ENCODE data around the gene ROBO1.

Gene ROBO1

DNA sequence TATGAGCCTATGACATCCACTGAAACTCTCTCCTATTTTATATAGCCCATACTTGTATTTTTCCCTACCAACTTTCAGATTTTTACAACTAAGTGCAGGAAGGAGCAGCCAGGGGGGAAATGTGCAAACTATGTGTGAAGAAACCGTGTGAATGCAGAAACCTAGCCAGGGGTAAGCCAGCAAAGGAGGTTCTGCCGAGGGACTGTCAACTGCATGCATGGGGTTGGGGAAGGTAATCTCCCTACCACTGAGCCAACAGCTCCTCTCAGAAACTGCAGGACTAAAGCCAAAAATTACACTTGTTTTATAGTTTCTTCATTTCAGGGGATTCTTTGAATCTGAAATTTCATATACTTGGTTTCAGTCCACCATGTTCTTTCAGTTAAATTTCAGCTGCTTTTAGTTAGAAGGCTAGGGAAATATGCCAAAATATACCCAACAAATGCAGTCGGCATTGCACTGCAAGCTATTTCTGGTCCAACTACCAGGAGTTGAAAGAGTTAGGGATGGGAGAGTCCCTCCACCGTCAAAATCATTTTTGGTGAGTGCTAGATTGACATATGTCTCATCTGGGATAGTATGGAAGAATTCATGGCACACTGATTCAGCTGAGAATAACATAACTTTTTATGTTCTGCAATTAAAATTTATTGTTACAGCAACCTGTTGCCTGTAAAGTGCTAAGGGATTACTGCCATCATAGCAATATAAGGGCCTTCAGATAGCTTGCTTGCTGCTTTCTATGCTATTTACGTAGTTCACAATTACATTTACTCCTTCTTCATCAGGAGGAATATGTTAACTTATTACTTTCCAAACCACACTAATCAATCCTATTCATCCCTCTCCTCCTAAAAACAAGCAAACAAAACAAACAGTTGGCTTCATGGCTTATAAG is 904.2 kb downstream of the ROBO1 start:
- no peak for DNase-seq

GRCh38 chr3:78861156-78861555 is 906.6 kb downstream of the ROBO1 start:
- no peak for DNase-seq

- no peak for DNase-seq
These were observed 907.2 kb downstream of the ROBO1 start for GRCh38 chr3:78860567-78860966.

DNA sequence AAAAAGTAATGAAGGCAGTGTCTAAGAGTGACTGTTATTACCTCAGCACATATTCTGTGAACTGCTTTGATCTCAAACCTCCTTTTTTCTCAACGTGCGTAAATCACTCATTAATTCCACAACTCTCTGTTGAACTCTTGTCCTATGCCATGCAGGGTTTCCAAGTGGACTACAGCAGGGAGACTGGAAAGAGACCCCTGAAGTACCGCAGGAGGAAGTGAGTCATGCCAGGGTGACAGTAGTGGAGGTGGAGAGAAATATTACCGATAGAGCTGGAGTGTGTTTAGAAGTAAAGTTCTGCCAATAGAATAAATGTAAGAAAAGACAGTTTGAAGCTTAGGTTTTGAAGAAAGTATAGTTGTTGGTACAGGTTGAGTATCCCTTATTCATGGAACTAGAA is 908.9 kb downstream of the ROBO1 start:
- no peak for DNase-seq

- no peak for DNase-seq
These were observed 909.6 kb downstream of the ROBO1 start for GRCh38 chr3:78858174-78858573.

DNA sequence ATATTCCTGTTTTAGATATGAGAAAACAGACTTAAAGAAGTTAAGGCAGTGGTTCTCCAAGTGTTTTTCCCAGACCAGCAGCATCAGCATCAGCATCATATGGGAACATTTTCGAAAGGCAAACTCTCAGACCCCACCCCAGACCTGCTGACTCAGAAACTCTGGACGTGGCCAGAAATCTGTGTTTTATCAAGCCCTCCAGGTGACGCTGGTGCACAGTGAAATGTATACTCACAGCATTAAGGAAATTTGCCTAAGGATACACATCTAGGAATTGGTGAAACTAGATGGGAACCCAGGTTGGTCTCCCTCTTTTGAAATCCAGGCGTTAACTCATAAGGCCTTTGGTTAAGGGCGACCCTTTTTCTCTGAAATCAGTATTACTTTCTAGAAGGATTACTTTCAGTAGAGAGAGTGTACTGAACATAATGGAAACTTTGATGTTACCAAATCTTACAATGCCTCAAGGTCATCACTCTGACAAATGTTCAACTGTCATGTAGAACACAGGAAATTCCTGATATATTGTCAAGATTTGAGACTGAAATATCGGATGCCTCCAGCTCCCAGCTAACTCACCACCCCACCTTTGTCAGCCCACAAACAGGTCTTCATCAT is 910.2 kb downstream of the ROBO1 start:
- DNase-seq, result no peak

DNA sequence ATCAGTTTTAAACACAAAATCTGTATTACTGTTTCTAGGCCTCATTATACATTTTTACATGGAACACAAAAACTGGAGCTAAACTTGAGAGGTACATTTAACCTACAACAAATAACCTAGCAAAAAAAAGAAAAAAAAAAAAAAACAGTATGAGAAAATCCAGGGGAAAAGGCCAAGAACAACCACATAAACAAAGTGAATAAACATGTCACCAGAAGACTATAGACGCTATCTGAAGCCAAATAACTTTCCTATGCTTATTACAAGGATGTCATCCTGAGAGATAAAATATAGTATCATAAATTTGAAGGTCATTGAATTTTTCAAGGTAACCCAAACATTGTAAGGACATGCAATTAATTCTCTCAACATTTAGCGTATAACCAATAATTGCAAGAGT is 911.6 kb downstream of the ROBO1 start:
- DNase-seq, result no peak

GRCh38 chr3:78855190-78855589 is 912.6 kb downstream of the ROBO1 start:
- no peak for DNase-seq

GRCh38 chr3:78848392-78849288 is 919.2 kb downstream of the ROBO1 start:
- no peak for DNase-seq

GRCh38 chr3:78847603-78848002 is 920.2 kb downstream of the ROBO1 start:
- DNase-seq, result no peak

- no peak for DNase-seq
These were observed 920.6 kb downstream of the ROBO1 start for GRCh38 chr3:78847203-78847602.

DNA sequence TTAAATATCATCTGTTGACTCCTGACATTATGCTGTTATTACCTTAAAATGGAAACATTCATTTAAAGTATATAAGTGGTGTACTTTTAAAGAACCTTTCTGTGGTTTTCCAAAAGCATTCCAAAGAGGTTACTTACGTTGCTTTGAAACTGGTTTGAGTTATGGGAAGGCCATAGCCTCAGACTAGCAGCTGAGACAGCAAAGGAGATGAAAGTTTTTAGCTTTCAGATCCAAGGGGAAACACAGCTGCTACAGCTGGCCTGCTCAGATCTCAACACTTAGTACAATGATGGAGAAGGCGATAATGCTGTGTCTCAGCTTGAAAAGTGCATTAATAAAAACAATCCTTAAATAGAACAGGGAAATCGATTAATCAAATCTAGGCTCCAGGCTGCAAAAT is 921.1 kb downstream of the ROBO1 start:
- no peak for DNase-seq

DNA sequence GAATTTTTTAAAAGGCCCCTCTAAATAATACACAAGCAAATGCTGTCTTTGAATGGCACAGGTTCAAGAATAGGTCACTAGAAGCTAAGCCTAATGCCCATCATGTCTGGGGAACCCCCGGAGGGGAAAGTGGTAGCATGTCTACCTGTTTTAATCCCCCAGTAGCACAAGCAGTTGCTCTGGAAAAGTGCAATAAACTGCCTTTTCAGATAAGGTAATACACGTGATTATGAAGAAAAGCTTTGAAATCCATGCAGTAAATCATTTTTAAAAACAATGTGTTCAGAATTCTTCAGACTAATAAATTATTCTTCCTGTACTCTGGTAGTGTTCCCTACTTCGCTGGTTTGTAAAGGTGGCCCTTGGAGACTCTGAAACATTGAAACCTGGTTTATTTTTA is 922.2 kb downstream of the ROBO1 start:
- DNase-seq, result no peak

DNA sequence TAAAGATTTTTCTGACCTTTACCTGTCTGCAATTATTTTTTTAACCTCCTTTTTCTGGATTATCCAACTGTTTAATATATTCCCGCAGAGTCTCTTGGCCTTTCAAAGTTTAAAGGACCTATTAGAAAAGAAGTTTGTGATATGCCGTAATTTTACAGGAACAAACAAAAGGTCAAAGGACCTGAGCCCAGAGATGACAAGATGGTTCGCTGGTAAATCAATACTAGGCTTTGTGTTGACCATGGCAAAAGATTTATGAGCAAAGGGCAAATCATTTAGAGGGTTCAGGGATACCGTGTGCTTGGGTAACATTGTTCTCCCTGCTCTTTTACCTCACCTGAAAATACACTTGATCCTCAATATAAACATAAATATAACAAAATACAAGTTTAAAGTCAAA is 923.5 kb downstream of the ROBO1 start:
- DNase-seq, result no peak

GRCh38 chr3:78839693-78840092 is 928.1 kb downstream of the ROBO1 start:
- DNase-seq, result no peak

GRCh38 chr3:78838362-78838761 is 929.4 kb downstream of the ROBO1 start:
- no peak for DNase-seq

- DNase-seq, result no peak
These were observed 932.9 kb downstream of the ROBO1 start for GRCh38 chr3:78834910-78835309.

DNA sequence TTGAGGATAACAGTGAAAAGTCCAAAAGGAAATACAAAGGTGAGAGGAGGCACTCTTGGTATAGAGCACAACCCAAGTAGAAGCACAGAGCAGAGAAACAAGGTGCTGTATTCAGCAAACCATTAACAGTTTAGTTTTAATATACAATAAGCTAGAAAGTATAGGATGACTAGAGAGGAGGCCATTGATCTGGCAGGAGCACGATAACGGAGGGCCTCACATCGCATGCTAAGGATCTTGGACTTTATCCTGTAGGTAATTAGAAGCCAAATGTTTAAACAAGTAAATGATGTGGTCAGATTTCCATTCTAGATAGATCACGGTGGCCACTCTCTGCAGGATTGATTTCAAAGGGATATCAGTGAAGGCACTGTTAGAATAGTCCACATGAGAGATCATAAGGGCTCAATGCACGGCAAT is 935.0 kb downstream of the ROBO1 start:
- DNase-seq, result no peak

GRCh38 chr3:78831446-78831972 is 936.3 kb downstream of the ROBO1 start:
- DNase-seq, result no peak

DNA sequence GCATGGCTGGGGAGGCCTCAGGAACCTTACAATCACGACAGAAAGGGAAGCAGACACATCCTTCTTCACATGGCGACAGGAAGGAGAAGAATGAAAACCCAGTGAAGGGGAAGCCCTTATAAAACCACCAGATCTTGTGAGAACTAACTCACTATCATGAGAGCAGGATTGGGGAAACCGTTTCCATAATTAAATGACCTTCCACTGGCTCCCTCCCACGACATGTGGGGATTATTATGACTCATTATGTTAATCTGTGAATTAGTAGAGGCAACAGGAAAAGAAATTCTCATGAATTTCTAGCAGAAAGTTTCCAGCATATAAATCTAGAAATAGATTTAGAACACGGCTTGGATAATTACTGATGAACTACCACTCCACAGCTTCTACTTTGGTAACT is 937.3 kb downstream of the ROBO1 start:
- no peak for DNase-seq

DNA sequence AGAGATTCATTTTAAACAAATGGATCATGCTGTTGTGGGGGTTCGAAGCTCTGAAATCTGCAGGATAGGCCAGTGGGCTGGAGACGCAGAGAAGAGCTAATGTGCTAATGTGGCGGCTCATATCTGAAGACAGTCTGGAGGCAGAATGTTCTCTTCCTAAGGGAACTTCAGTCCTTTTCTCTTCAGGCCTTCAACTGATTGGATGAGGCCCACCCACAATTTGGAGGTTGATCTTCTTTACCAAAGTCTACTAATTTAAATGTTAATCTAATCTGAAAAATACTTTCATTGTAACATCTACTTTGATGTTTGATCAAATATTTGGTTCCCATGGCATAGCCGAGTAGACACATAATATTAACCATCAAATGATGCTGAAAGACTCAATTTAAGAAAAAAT is 940.2 kb downstream of the ROBO1 start:
- DNase-seq, result no peak

- DNase-seq, result no peak
These were observed 942.0 kb downstream of the ROBO1 start for GRCh38 chr3:78825858-78826215.

GRCh38 chr3:78825118-78825857 is 942.5 kb downstream of the ROBO1 start:
- DNase-seq, result no peak
